ENCODE results near the gene EFHC1.

- no peak for TF ChIP-seq CTCF (IDR thresholded peaks at IDR 0.05)
- TF ChIP-seq POLR2A (IDR thresholded peaks at IDR 0.05) = no peak
- no peak for TF ChIP-seq POLR2AphosphoS5 (IDR thresholded peaks at IDR 0.05)
Measured at GRCh38 chr6:52498538-52499017, 78.4 kb downstream of the EFHC1 start.

Data from transverse colon (tissue), 4 donors.